H9 (cell line): ENCODE results near the gene DLG2. TPM values are rescaled to one million over a fixed set of nuclear protein-coding genes. Genes with fewer than 3 reads are reported as not detected.

Experiments used
- DNase-seq: peaks from one replicate; pipeline ENCODE4 v3.0.0-alpha.2; 2017
- H2AFZ ChIP-seq: one replicate; pipeline ENCODE4 v1.6.1; 2013; ENCODE audit warnings: mild to moderate bottlenecking, low read length, control low read depth, moderate library complexity
- H2AK5ac ChIP-seq: 2 replicates; pipeline ENCODE4 v1.6.1; 2013; ENCODE audit warnings: low read length, control low read depth, mixed read lengths; ENCODE audit not compliant: insufficient read length
- H2BK120ac ChIP-seq: one replicate; pipeline ENCODE4 v1.6.1; 2013; ENCODE audit warnings: low read depth, mild to moderate bottlenecking, low read length, control low read depth, inconsistent platforms; ENCODE audit not compliant: poor library complexity, severe bottlenecking
- H2BK12ac ChIP-seq: 2 replicates; pipeline ENCODE4 v1.6.1; 2013; ENCODE audit warnings: low read length, control low read depth, mixed read lengths, low read depth; ENCODE audit not compliant: insufficient read length
- H2BK15ac ChIP-seq: 2 replicates; pipeline ENCODE4 v1.6.1; 2013; ENCODE audit warnings: low read depth, low read length, control low read depth
- H2BK20ac ChIP-seq: one replicate; pipeline ENCODE4 v1.6.1; 2013; ENCODE audit warnings: low read depth, mild to moderate bottlenecking, low read length, control low read depth, inconsistent platforms; ENCODE audit not compliant: poor library complexity, severe bottlenecking
- H2BK5ac ChIP-seq: 2 replicates; pipeline ENCODE4 v1.6.1; 2013; ENCODE audit warnings: low read length, control low read depth, mixed read lengths; ENCODE audit not compliant: insufficient read length
- H3K14ac ChIP-seq: 2 replicates; pipeline ENCODE4 v1.6.1; 2013; ENCODE audit warnings: low read length, control low read depth; ENCODE audit not compliant: insufficient read depth
- H3K18ac ChIP-seq: 2 replicates; pipeline ENCODE4 v1.6.1; 2013; ENCODE audit warnings: low read depth, mild to moderate bottlenecking, mixed read lengths, low read length, control low read depth; ENCODE audit not compliant: insufficient read length
- H3K23ac ChIP-seq: 2 replicates; pipeline ENCODE4 v1.6.1; 2013; ENCODE audit warnings: low read length, control low read depth, mixed read lengths, low read depth; ENCODE audit not compliant: insufficient read length
- H3K23me2 ChIP-seq: 2 replicates; pipeline ENCODE4 v1.6.1; 2013; ENCODE audit warnings: low read depth, mild to moderate bottlenecking, mixed read lengths, low read length, control low read depth; ENCODE audit not compliant: insufficient read length, poor library complexity, severe bottlenecking
- H3K27ac ChIP-seq: 2 replicates; pipeline ENCODE4 v1.5.1; 2013; ENCODE audit warnings: low read length, control low read depth, mixed read lengths, low read depth; ENCODE audit not compliant: insufficient read length
- H3K27me3 ChIP-seq: 2 replicates; pipeline ENCODE4 v1.6.1; 2013; ENCODE audit warnings: low read length, control low read depth, inconsistent platforms; ENCODE audit not compliant: insufficient read depth
- H3K4ac ChIP-seq: 2 replicates; pipeline ENCODE4 v1.6.1; 2013; ENCODE audit warnings: low read depth, mild to moderate bottlenecking, control low read depth, inconsistent platforms, low read length, moderate library complexity
- H3K4me1 ChIP-seq: 2 replicates; pipeline ENCODE4 v1.6.1; 2013; ENCODE audit warnings: low read length, control low read depth, inconsistent platforms; ENCODE audit not compliant: insufficient read depth
- H3K4me2 ChIP-seq: 2 replicates; pipeline ENCODE4 v1.6.1; 2013; ENCODE audit warnings: low read length, control low read depth, mixed read lengths; ENCODE audit not compliant: insufficient read length, insufficient read depth
- H3K56ac ChIP-seq: 2 replicates; pipeline ENCODE4 v1.6.1; 2013; ENCODE audit warnings: low read depth, mild to moderate bottlenecking, mixed read lengths, low read length, control low read depth; ENCODE audit not compliant: insufficient read length
- H3K79me1 ChIP-seq: 2 replicates; pipeline ENCODE4 v1.6.1; 2013; ENCODE audit warnings: low read depth, mild to moderate bottlenecking, moderate library complexity, low read length, control low read depth, inconsistent platforms; ENCODE audit not compliant: insufficient read depth, poor library complexity, severe bottlenecking
- H3K79me2 ChIP-seq: 2 replicates; pipeline ENCODE4 v1.6.1; 2013; ENCODE audit warnings: low read length, control low read depth, inconsistent platforms; ENCODE audit not compliant: insufficient read depth
- H3K9ac ChIP-seq: 2 replicates; pipeline ENCODE4 v1.6.1; 2013; ENCODE audit warnings: low read length, control low read depth, mixed read lengths; ENCODE audit not compliant: insufficient read length; ENCODE audit errors: extremely low read depth
- H3K9me3 ChIP-seq: one replicate; pipeline ENCODE4 v1.6.1; 2013; ENCODE audit warnings: low read depth, low read length, inconsistent platforms; ENCODE audit not compliant: control insufficient read depth
- H3T11ph ChIP-seq: one replicate; pipeline ENCODE4 v1.6.1; 2013; ENCODE audit warnings: mild to moderate bottlenecking, low read length, control low read depth, inconsistent platforms
- H4K20me1 ChIP-seq: one replicate; pipeline ENCODE4 v1.6.1; 2013; ENCODE audit not compliant: control insufficient read depth, insufficient read length, insufficient read depth
- H4K5ac ChIP-seq: 2 replicates; pipeline ENCODE4 v1.6.1; 2013; ENCODE audit warnings: low read depth, mild to moderate bottlenecking, mixed read lengths, low read length, control low read depth; ENCODE audit not compliant: insufficient read length
- H4K8ac ChIP-seq: replicated peaks from 2 replicates; pipeline ENCODE4 v1.6.1; 2013; ENCODE audit warnings: low read length, control low read depth, mixed read lengths, low read depth; ENCODE audit not compliant: insufficient read length
- H4K91ac ChIP-seq: 2 replicates; pipeline ENCODE4 v1.6.1; 2013; ENCODE audit warnings: low read depth, mild to moderate bottlenecking, moderate library complexity, mixed read lengths, low read length, control low read depth; ENCODE audit not compliant: insufficient read length
- H3K27ac Mint-ChIP-seq, 3 experiments: 2 replicates in 2 of 3; 3 replicates in 1 of 3; pipeline ENCODE4 v1.8.0; 2020 to 2021; ENCODE audit warnings: mixed read lengths in 3 of 3, mild to moderate bottlenecking in 1 of 3, moderate library complexity in 1 of 3
- H3K27me3 Mint-ChIP-seq: 2 replicates; pipeline ENCODE4 v1.8.0; 2021; ENCODE audit warnings: low read depth, mild to moderate bottlenecking, moderate library complexity, mixed read lengths
- H3K36me3 Mint-ChIP-seq, 3 experiments: 2 replicates in 2 of 3; 3 replicates in 1 of 3; pipeline ENCODE4 v1.8.0; 2020 to 2021; ENCODE audit warnings: low read depth in 3 of 3, mixed read lengths in 3 of 3; ENCODE audit not compliant: insufficient read depth in 1 of 3
- H3K4me1 Mint-ChIP-seq, 2 experiments: 2 replicates each; pipeline ENCODE4 v1.8.0; 2020; ENCODE audit warnings: mixed read lengths in 2 of 2
- H3K4me3 Mint-ChIP-seq, 2 experiments: 2 replicates in 1 of 2; 3 replicates in 1 of 2; pipeline ENCODE4 v1.8.0; 2020 to 2021; ENCODE audit warnings: mild to moderate bottlenecking in 2 of 2, mixed read lengths in 2 of 2, moderate library complexity in 1 of 2
- H3K9me3 Mint-ChIP-seq, 2 experiments: 2 replicates in 1 of 2; 3 replicates in 1 of 2; pipeline ENCODE4 v1.8.0; 2020; ENCODE audit warnings: mild to moderate bottlenecking in 2 of 2, mixed read lengths in 2 of 2, moderate library complexity in 1 of 2
- WGBS: extraction: QIAGEN DNeasy Blood & Tissue Kit; methylation state at CpG from one replicate; pipeline ENCODE4 v1.1.7; 2013; ENCODE audit warnings: missing lambda C conversion rate, low lambda C conversion rate, mixed read lengths; ENCODE audit not compliant: insufficient read length; ENCODE audit errors: extremely low coverage; 5-methylcytosine and 5-hydroxymethylcytosine counted together
- total RNA-seq: library from RNA; stranded (reverse); gene quantifications from 2 replicates; pipeline ENCODE4 v1.2.1, GENCODE V29; 2021
- TF ChIP-seq, protein P1 (sequence below): fragments of 200-600 bp; sonication (generic); conservative IDR thresholded peaks from 3 replicates; pipeline ENCODE4 v1.8.0; 2021; ENCODE audit warnings: antibody characterized with exemption, mild to moderate bottlenecking

Gene DLG2
- total RNA-seq, 1 experiment from 2014 or later: 8.0 TPM

DNA sequence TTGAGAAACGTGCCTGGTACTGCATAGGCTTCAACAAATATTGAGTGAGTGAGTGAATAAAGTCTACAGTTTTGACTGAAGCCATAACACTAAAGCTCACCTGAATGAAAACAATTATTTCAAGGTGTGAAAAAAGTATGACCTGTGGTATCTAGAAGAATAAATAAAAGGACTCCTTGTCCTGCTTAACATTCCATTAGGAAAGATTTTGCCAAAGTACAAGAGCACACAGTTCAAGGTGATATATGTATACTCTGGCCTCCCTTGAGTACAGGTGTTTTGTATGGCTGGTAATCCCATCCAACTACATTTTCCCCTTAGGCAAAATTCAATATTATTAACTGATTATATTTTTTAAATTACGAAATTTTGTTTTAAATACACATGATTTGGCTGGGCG is 39.5 kb upstream of the DLG2 start:
- Histone ChIP-seq H4K91ac (no peak overlapping the region), H3K56ac (no peak overlapping the region), H2AK5ac (no peak overlapping the region), H3K4ac (no peak overlapping the region), H4K8ac (no peak overlapping the region), H3K79me2 (peaks cover 22% of the 10 kb centered on the region), H3K4me1 (no peaks in the 10 kb centered on the region), H4K20me1 (no peaks in the 10 kb centered on the region), H2BK120ac (no peak overlapping the region), H3K14ac (no peak overlapping the region), H2AFZ (no peak overlapping the region), H3K23ac (no peak overlapping the region), H3K27ac (no peak overlapping the region), H3T11ph (no peak overlapping the region), H3K18ac (no peak overlapping the region), H3K9ac (no peak overlapping the region), H3K23me2 (peaks cover 7% of the 10 kb centered on the region), H2BK12ac (no peak overlapping the region), H3K79me1 (no peaks in the 10 kb centered on the region), H2BK15ac (no peak overlapping the region), H2BK5ac (no peak overlapping the region), H3K27me3 (no peaks in the 10 kb centered on the region; the same call in 1 of the 2 replicates), H3K9me3 (no peaks in the 10 kb centered on the region), H3K4me2 (no peak overlapping the region), H2BK20ac (no peak overlapping the region), H4K5ac (no peak overlapping the region)
- peaks cover 13 to 14% of the 10 kb centered on the region in 2 experiments for H3K9me3 Mint-ChIP-seq
- TF ChIP-seq, protein P1, sequence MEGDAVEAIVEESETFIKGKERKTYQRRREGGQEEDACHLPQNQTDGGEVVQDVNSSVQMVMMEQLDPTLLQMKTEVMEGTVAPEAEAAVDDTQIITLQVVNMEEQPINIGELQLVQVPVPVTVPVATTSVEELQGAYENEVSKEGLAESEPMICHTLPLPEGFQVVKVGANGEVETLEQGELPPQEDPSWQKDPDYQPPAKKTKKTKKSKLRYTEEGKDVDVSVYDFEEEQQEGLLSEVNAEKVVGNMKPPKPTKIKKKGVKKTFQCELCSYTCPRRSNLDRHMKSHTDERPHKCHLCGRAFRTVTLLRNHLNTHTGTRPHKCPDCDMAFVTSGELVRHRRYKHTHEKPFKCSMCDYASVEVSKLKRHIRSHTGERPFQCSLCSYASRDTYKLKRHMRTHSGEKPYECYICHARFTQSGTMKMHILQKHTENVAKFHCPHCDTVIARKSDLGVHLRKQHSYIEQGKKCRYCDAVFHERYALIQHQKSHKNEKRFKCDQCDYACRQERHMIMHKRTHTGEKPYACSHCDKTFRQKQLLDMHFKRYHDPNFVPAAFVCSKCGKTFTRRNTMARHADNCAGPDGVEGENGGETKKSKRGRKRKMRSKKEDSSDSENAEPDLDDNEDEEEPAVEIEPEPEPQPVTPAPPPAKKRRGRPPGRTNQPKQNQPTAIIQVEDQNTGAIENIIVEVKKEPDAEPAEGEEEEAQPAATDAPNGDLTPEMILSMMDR: no peak
- no CpG with 5 or more reads among the region's 3 CpGs for WGBS
- H3K4me3 Mint-ChIP-seq: no peak overlapping the region
- H3K4me1 Mint-ChIP-seq: peaks cover 10 to 21% of the 10 kb centered on the region in 2 experiments
- no peak for DNase-seq
- no peak overlapping the region for H3K27ac Mint-ChIP-seq
- H3K36me3 Mint-ChIP-seq: peaks cover 15 to 25% (median 24%) of the 10 kb centered on the region in 3 experiments
- peaks cover 19% of the 10 kb centered on the region for H3K27me3 Mint-ChIP-seq
